ENCODE measurements around the gene SMLR1. TPM values are rescaled to one million over a fixed set of nuclear protein-coding genes. Genes with fewer than 3 reads are reported as not detected.

Gene SMLR1
- total RNA-seq, 1 experiment from 2014 or later, result not detected

DNA sequence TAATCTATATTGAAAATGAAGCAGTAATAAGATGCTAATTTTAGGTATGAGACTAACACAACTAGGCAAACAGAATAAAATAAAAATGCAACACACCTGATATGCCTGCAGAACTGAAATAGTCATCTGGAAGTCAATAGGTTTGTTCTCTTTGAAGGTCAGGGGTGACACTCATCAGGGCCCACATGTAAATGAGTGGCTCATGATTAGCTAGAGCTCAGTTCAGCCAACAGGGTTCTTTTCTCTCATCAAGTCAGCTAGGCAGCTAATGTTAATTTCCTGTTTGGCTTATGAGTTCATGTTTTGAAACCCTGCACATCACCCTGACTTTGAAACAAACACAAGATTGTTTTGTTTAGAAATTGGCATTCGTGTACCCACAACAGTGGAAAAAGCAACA, 23.8 kb downstream of the SMLR1 start:
- no peak overlapping the region for H3K4me2 ChIP-seq (ENCODE audit: low read length)
- intact Hi-C loops (cut with micrococcal nuclease), result no loop called here
- DNase-seq, result no peak
- no peaks in the 10 kb centered on the region for H3K4me1 ChIP-seq (ENCODE audit: insufficient read depth, low read length)
- H3K27ac ChIP-seq (ENCODE audit: low read length), result no peak overlapping the region
- H3K9me2 ChIP-seq (replicated peaks; ENCODE audit: low read length), result no peaks in the 10 kb centered on the region
- no TSS peak for BruUV-seq (replicated peaks)
- ChIA-PET POLR2A (ENCODE audit: unreplicated experiment) (no interaction called here), CTCF (no interaction called here)
- no peaks in the 10 kb centered on the region for H3F3A ChIP-seq (ENCODE audit: low read length, unreplicated experiment)
- no peak overlapping the region for H2AFZ ChIP-seq (ENCODE audit: low read length)
- H4K20me1 ChIP-seq (ENCODE audit: low read length), result no peaks in the 10 kb centered on the region
- no peaks in the 10 kb centered on the region for H3K9me3 ChIP-seq (ENCODE audit: low read length)
- H3K36me3 ChIP-seq (ENCODE audit: low read depth, low read length), result no peaks in the 10 kb centered on the region
- no peak for TF ChIP-seq EZH2phosphoT487 (IDR thresholded peaks at IDR 0.05; ENCODE audit: borderline replicate concordance, low read length)
- TF ChIP-seq EZH2 (IDR thresholded peaks at IDR 0.05; ENCODE audit: low read length, unreplicated experiment), result no peak
- TF ChIP-seq CTCF (conservative IDR thresholded peaks at IDR 0.05; ENCODE audit: low read depth, low read length), result no peak
- H3K27me3 ChIP-seq (ENCODE audit: low read length), result no peaks in the 10 kb centered on the region
- no peak overlapping the region for H3K9ac ChIP-seq (ENCODE audit: low read length)
- no peak for ATAC-seq
- no peaks in the 10 kb centered on the region for H3K79me2 ChIP-seq (ENCODE audit: low read length)
- H3K4me3 ChIP-seq (ENCODE audit: low read length), result no peak overlapping the region

DNA sequence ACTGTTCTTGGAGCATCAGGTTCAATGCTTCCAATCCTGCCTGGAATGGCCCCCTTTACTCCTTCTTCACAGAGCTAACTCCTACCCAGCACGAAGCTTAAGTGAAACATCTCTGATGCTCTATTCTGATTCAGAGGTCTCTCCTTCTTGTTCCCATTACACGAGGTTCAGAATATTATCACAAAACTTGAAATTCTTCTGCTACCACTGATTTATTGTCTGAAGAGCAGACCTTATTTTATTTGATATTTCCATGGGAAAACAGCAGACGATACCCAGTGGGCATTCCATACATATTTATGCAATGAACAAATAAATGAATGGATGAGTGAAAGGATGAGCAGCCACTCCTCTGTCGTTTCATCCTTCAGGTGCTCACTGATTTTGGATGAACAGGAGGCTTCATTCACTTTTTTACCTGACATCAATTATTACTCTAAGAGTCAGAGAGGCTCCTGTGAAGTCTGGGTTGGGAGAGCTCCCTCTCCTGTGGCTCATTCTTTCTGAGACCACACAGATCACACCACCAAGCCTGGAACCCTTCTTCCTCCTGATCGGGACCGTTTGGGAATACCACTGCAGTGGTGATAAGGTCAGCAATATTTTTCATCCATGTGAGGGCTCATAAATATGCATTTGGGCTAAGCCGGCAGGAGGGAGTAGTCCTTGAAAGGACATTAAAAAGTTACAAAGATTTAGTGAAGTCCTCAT, 25.8 kb downstream of the SMLR1 start:
- no TSS peak for BruUV-seq (replicated peaks)
- Histone ChIP-seq H3K27me3 (ENCODE audit: low read length) (no peaks in the 10 kb centered on the region), H2AFZ (ENCODE audit: low read length) (no peak overlapping the region), H3K9me3 (ENCODE audit: low read length) (no peaks in the 10 kb centered on the region), H3K27ac (ENCODE audit: low read length) (no peak overlapping the region), H3K79me2 (ENCODE audit: low read length) (no peaks in the 10 kb centered on the region), H3K4me1 (ENCODE audit: insufficient read depth, low read length) (no peaks in the 10 kb centered on the region), H3K4me3 (ENCODE audit: low read length) (no peak overlapping the region), H3K9me2 (replicated peaks; ENCODE audit: low read length) (no peaks in the 10 kb centered on the region), H3K36me3 (ENCODE audit: low read depth, low read length) (no peaks in the 10 kb centered on the region), H3F3A (ENCODE audit: low read length, unreplicated experiment) (no peaks in the 10 kb centered on the region), H3K4me2 (ENCODE audit: low read length) (no peak overlapping the region), H4K20me1 (ENCODE audit: low read length) (no peaks in the 10 kb centered on the region), H3K9ac (ENCODE audit: low read length) (no peak overlapping the region)
- ChIA-PET POLR2A (ENCODE audit: unreplicated experiment) (no interaction called here), CTCF (no interaction called here)
- ATAC-seq, result no peak
- TF ChIP-seq EZH2phosphoT487 (IDR thresholded peaks at IDR 0.05; ENCODE audit: borderline replicate concordance, low read length) (no peak), EZH2 (IDR thresholded peaks at IDR 0.05; ENCODE audit: low read length, unreplicated experiment) (no peak), CTCF (conservative IDR thresholded peaks at IDR 0.05; ENCODE audit: low read depth, low read length) (no peak)
- intact Hi-C loops (cut with micrococcal nuclease), result no loop called here
- no peak for DNase-seq

DNA sequence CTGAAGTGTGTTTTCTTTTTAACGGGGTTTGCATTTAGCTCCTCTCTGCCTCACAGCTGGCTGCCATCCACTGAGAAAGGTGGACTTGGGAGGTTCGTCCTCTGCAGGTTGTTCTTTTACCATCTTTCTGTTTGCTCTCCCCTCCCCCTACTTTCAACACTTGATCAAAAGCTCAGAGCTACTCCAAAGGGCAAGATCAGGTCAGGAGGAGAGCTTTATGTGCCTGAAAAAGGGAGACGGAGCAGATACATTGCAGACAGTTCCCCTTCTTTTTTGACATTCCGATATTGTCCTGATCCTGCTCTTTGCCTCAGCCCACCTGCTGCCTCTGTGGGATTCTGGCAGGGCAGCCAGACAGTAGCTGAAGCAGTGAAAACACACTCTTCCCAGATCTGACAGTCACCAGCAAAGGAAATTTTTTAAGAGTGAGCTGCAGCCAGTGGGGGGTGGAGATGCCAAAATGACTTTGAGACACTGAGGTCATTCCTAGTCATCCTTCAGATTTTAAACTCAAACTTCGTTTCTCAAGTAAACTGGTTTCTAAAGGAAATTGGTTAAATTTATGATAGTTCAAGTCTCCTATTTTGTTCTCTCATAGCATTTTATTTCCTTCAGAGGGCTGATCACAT, 26.5 kb downstream of the SMLR1 start:
- no peaks in the 10 kb centered on the region for H3K27me3 ChIP-seq (ENCODE audit: low read length)
- no peaks in the 10 kb centered on the region for H3K9me3 ChIP-seq (ENCODE audit: low read length)
- no peak for ATAC-seq
- no peak overlapping the region for H3K4me3 ChIP-seq (ENCODE audit: low read length)
- no TSS peak for BruUV-seq (replicated peaks)
- no peaks in the 10 kb centered on the region for H3F3A ChIP-seq (ENCODE audit: low read length, unreplicated experiment)
- H2AFZ ChIP-seq (ENCODE audit: low read length), result no peak overlapping the region
- H3K4me2 ChIP-seq (ENCODE audit: low read length), result no peak overlapping the region
- no peaks in the 10 kb centered on the region for H3K9me2 ChIP-seq (replicated peaks; ENCODE audit: low read length)
- intact Hi-C loops (cut with micrococcal nuclease), result no loop called here
- ChIA-PET CTCF (no interaction called here), POLR2A (ENCODE audit: unreplicated experiment) (no interaction called here)
- H3K27ac ChIP-seq (ENCODE audit: low read length), result no peak overlapping the region
- no peaks in the 10 kb centered on the region for H4K20me1 ChIP-seq (ENCODE audit: low read length)
- H3K79me2 ChIP-seq (ENCODE audit: low read length), result no peaks in the 10 kb centered on the region
- TF ChIP-seq EZH2 (IDR thresholded peaks at IDR 0.05; ENCODE audit: low read length, unreplicated experiment), result no peak
- no peak for TF ChIP-seq EZH2phosphoT487 (IDR thresholded peaks at IDR 0.05; ENCODE audit: borderline replicate concordance, low read length)
- no peak for TF ChIP-seq CTCF (conservative IDR thresholded peaks at IDR 0.05; ENCODE audit: low read depth, low read length)
- no peaks in the 10 kb centered on the region for H3K36me3 ChIP-seq (ENCODE audit: low read depth, low read length)
- DNase-seq, result no peak
- H3K4me1 ChIP-seq (ENCODE audit: insufficient read depth, low read length), result no peaks in the 10 kb centered on the region
- H3K9ac ChIP-seq (ENCODE audit: low read length), result no peak overlapping the region

Measured in PC-3 (cell line).